WERI-Rb-1 (cell line): ENCODE results near the gene CDHR3.
"Not testable (repeated sequence)": the region's sequence is repeated elsewhere in the genome, so short reads cannot be mapped to it uniquely, and the experiment has no call there.

Experiments
- DNase-seq: peaks from one replicate; pipeline ENCODE4 v3.0.0-alpha.2; 2020
- H3K27ac ChIP-seq: fragments of 250-450 bp; sonication (Bioruptor Pico); 2 replicates; pipeline ENCODE4 v1.5.1; 2020; ENCODE audit warnings: mild to moderate bottlenecking, moderate library complexity
- H3K27me3 ChIP-seq: fragments of 250-450 bp; sonication (Bioruptor Pico); 2 replicates; pipeline ENCODE4 v1.5.1; 2021; ENCODE audit warnings: mild to moderate bottlenecking, low read depth, moderate library complexity; ENCODE audit not compliant: insufficient read depth, severe bottlenecking
- H3K36me3 ChIP-seq: fragments of 250-450 bp; sonication (Bioruptor Pico); 2 replicates; pipeline ENCODE4 v1.5.1; 2020; ENCODE audit warnings: mild to moderate bottlenecking, moderate library complexity
- H3K4me3 ChIP-seq: 2 replicates; pipeline ENCODE4 v1.5.1; 2011; ENCODE audit warnings: low read depth, mild to moderate bottlenecking, control low read depth, low read length
- H3K9me3 ChIP-seq: fragments of 250-450 bp; sonication (Bioruptor Pico); 2 replicates; pipeline ENCODE4 v1.5.1; 2021; ENCODE audit warnings: mild to moderate bottlenecking, moderate library complexity; ENCODE audit not compliant: severe bottlenecking
- CTCF ChIP-seq: IDR thresholded peaks from 2 replicates; pipeline ENCODE4 v1.5.1; 2011; ENCODE audit warnings: low read depth, mild to moderate bottlenecking, control low read depth, inconsistent platforms, low read length

The CDHR3 gene

GRCh38 chr7:105979405-105979804 is 16.3 kb downstream of the CDHR3 start:
- Histone ChIP-seq H3K36me3 (no peaks in the 10 kb centered on the region), H3K9me3 (no peaks in the 10 kb centered on the region), H3K4me3 (no peak overlapping the region), H3K27ac (no peak overlapping the region), H3K27me3 (no peaks in the 10 kb centered on the region)
- no peak for TF ChIP-seq CTCF
- DNase-seq, result no peak

- H3K27me3 ChIP-seq, result no peaks in the 10 kb centered on the region
- no peaks in the 10 kb centered on the region for H3K36me3 ChIP-seq
- H3K27ac ChIP-seq, result no peak overlapping the region
- no peak for TF ChIP-seq CTCF
- H3K4me3 ChIP-seq, result no peak overlapping the region
- H3K9me3 ChIP-seq, result no peaks in the 10 kb centered on the region
- DNase-seq, result no peak
These were observed 17.8 kb downstream of the CDHR3 start for GRCh38 chr7:105980645-105981396.

GRCh38 chr7:105982388-105982787 is 19.3 kb downstream of the CDHR3 start:
- Histone ChIP-seq H3K27ac (no peak overlapping the region), H3K36me3 (no peaks in the 10 kb centered on the region), H3K9me3 (no peaks in the 10 kb centered on the region), H3K4me3 (no peak overlapping the region), H3K27me3 (no peaks in the 10 kb centered on the region)
- no peak for DNase-seq
- TF ChIP-seq CTCF, result no peak

DNA sequence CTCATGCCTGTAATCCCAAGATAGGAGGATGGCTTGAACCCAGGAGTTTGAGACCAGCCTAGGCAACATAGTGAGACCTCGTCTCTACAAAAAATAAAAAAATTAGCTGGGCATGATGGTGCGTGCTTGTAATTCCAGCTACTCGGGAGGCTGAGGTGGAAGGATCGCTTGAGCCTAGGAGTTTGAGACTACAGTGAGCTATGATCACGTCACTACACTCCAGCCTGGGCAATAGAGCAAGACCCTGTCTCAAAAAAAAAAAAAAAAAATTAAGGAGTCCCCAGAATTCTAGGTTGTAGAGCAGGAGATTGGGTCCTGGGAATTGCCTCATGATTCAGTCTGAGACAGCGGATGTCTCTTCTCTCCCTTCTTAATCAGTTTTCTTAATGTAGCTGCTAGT is 21.7 kb downstream of the CDHR3 start:
- not testable (repeated sequence) for H3K4me3 ChIP-seq, H3K27ac ChIP-seq, H3K36me3 ChIP-seq, H3K9me3 ChIP-seq, DNase-seq, H3K27me3 ChIP-seq

GRCh38 chr7:105985229-105985628 is 22.2 kb downstream of the CDHR3 start:
- no peak for DNase-seq
- Histone ChIP-seq H3K9me3 (no peaks in the 10 kb centered on the region), H3K27ac (no peak overlapping the region), H3K36me3 (no peaks in the 10 kb centered on the region), H3K4me3 (no peak overlapping the region), H3K27me3 (no peaks in the 10 kb centered on the region)
- no peak for TF ChIP-seq CTCF

DNA sequence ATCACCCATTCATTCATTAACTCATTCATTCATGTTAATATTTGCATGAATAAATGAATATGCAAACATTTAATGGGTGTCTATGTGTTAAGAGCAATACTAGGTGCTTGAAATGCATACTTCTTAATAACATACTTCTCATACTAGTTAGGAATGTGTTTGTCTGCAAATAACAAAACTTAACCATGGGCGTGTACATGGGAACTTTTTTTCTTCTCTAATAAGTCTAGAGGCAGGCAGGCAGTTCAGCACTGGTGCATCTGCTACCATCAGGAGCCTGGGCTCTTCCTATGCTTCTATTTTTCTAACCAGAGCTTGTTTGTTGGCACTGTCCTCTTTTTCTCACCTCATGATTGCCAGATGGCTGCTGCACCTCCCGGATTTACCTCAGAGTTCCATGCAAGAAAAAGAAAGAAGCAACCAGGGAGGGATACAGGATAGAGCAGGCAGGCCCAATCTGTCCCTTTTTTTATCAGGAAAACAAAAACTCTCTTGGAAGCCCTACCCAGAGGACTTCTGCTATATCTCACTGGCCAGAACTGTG is 22.7 kb downstream of the CDHR3 start:
- no peak overlapping the region for H3K27ac ChIP-seq
- H3K27me3 ChIP-seq, result no peaks in the 10 kb centered on the region
- TF ChIP-seq CTCF, result no peak
- no peak overlapping the region for H3K4me3 ChIP-seq
- DNase-seq, result no peak
- H3K9me3 ChIP-seq, result no peaks in the 10 kb centered on the region
- H3K36me3 ChIP-seq, result no peaks in the 10 kb centered on the region
